ENCODE results near the gene CNMD.

CNMD gene

GRCh38 chr13:52767949-52768516, 28.4 kb upstream of the CNMD start:
- no peak for TF ChIP-seq TAF1 (IDR thresholded peaks at IDR 0.05; ENCODE audit: borderline replicate concordance, insufficient read depth, low read length)
- TF ChIP-seq REST (IDR thresholded peaks at IDR 0.05; ENCODE audit: insufficient read depth in 1 of 2, low read depth in 2 of 2, low read length in 2 of 2), result no peak
- no peak for TF ChIP-seq SIN3A (IDR thresholded peaks at IDR 0.05; ENCODE audit: borderline replicate concordance, insufficient read depth, low read length)
- no peak for TF ChIP-seq POLR2AphosphoS5 (IDR thresholded peaks at IDR 0.05; ENCODE audit: low read depth, low read length)
- no peak for TF ChIP-seq FOXP2 (optimal IDR thresholded peaks at IDR 0.05; ENCODE audit: borderline replicate concordance, extremely low read depth, extremely low read length, insufficient read depth)

DNA sequence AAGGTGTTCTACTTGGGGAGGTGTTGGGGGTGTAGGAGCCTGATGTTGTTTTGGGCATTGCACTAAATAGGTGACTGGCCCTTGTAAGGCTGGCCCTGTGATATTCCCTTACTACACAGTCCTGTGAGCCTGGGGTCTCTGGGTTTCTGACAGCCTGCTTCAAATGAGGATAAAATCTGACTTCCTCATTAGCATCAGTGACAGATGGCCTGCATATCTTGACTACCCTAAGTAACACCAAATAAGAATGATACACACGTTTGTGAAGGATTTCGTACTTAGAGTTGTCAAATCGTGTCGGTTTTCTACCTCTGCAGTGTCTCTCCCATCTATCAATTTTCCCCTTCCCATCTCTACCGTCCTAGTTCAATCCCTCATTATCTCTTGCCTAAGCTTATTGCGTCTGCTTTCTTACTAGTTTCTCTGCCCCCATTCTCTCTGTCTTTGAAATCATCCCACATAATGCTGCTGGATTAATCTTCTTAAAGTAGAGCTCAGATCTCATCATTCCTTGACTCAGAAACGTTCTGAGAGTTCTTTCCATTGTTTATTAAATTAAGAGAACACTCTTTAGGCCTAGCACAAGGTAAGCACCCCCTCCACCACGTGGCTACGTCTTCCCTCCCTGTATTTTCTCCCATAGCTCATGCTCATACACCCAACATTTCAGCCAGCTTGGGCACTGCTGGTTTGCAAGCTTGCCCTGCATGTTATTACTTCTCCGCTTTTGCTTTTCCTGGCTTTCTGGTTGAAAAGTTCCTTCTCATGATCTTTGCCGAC, 26.2 kb upstream of the CNMD start:
- TF ChIP-seq REST (IDR thresholded peaks at IDR 0.05; ENCODE audit: insufficient read depth in 1 of 2, low read depth in 2 of 2, low read length in 2 of 2), result no peak
- TF ChIP-seq SIN3A (IDR thresholded peaks at IDR 0.05; ENCODE audit: borderline replicate concordance, insufficient read depth, low read length), result no peak
- TF ChIP-seq TAF1 (IDR thresholded peaks at IDR 0.05; ENCODE audit: borderline replicate concordance, insufficient read depth, low read length), result no peak
- TF ChIP-seq FOXP2 (optimal IDR thresholded peaks at IDR 0.05; ENCODE audit: borderline replicate concordance, extremely low read depth, extremely low read length, insufficient read depth), result no peak
- TF ChIP-seq POLR2AphosphoS5 (IDR thresholded peaks at IDR 0.05; ENCODE audit: low read depth, low read length), result no peak

DNA sequence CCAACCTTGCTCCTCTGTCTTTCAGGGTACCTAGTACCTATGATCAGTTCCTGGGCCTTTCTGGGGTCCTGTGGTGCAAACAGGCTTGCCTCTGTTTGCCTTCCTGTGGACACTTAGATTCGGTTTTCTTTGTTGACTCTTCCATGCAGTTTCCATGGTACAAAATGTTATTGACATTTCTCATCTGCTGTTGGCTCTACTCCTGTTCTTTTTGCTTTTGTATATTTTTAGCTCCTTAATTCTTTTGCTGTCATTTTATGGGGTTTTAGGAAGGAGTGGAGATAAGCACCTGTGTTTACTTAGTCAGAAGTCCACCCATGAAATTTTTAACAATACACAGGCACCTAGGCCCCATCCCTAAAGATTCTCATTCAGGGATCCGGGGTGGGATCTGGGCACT, 20.5 kb upstream of the CNMD start:
- TF ChIP-seq POLR2AphosphoS5 (IDR thresholded peaks at IDR 0.05; ENCODE audit: low read depth, low read length) (no peak), TAF1 (IDR thresholded peaks at IDR 0.05; ENCODE audit: borderline replicate concordance, insufficient read depth, low read length) (no peak), SIN3A (IDR thresholded peaks at IDR 0.05; ENCODE audit: borderline replicate concordance, insufficient read depth, low read length) (no peak), REST (IDR thresholded peaks at IDR 0.05; ENCODE audit: insufficient read depth in 1 of 2, low read depth in 2 of 2, low read length in 2 of 2) (no peak), FOXP2 (optimal IDR thresholded peaks at IDR 0.05; ENCODE audit: borderline replicate concordance, extremely low read depth, extremely low read length, insufficient read depth) (no peak)

GRCh38 chr13:52758114-52758513, 18.5 kb upstream of the CNMD start:
- no peak for TF ChIP-seq REST (IDR thresholded peaks at IDR 0.05; ENCODE audit: insufficient read depth in 1 of 2, low read depth in 2 of 2, low read length in 2 of 2)
- TF ChIP-seq TAF1 (IDR thresholded peaks at IDR 0.05; ENCODE audit: borderline replicate concordance, insufficient read depth, low read length), result no peak
- TF ChIP-seq SIN3A (IDR thresholded peaks at IDR 0.05; ENCODE audit: borderline replicate concordance, insufficient read depth, low read length), result no peak
- TF ChIP-seq FOXP2 (optimal IDR thresholded peaks at IDR 0.05; ENCODE audit: borderline replicate concordance, extremely low read depth, extremely low read length, insufficient read depth), result no peak
- TF ChIP-seq POLR2AphosphoS5 (IDR thresholded peaks at IDR 0.05; ENCODE audit: low read depth, low read length), result no peak
